Measurements from ENCODE around the gene PSMA3. TPM values are rescaled to one million over a fixed set of nuclear protein-coding genes. Genes with fewer than 3 reads are reported as not detected.
A peak's percentile ranks its signal among the peaks of the same experiment; 100 is the strongest.
"Not testable (repeated sequence)": the region's sequence is repeated elsewhere in the genome, so short reads cannot be mapped to it uniquely, and the experiment has no call there.

The PSMA3 gene
- polyA plus RNA-seq, 6 donors from 2014 or later, result 134 to 182 (median 141) TPM

GRCh38 chr14:58239244-58240195 lies 5.1 kb upstream of the PSMA3 start:
- DNase-seq, result peak; percentile 82
- no peak overlapping the region for H3K4me3 Mint-ChIP-seq
- no peaks in the 10 kb centered on the region for H3K36me3 Mint-ChIP-seq
- H3K27me3 Mint-ChIP-seq, result peaks cover 0 to 4% (median 0%) of the 10 kb centered on the region in 3 donors
- peak; percentile 25 to 27 for ATAC-seq (ENCODE audit: low read depth in 2 of 2)
- peaks cover 16 to 27% (median 19%) of the 10 kb centered on the region in 3 donors for H3K4me1 Mint-ChIP-seq
- peaks cover 0 to 4% (median 0%) of the 10 kb centered on the region in 7 donors for H3K9me3 Mint-ChIP-seq
- peak overlapping the region in 1 of 6 donors; percentile 87 for H3K27ac Mint-ChIP-seq

- DNase-seq (no peak), ATAC-seq (ENCODE audit: low read depth in 2 of 2) (peak; percentile 45 to 46)
- H3K4me1 Mint-ChIP-seq, result peaks cover 32 to 53% (median 36%) of the 10 kb centered on the region in 3 donors
- peaks cover 0 to 4% (median 0%) of the 10 kb centered on the region in 3 donors for H3K27me3 Mint-ChIP-seq
- peak overlapping the region in 7 of 8 donors; percentile 97 to 100 (median 99) for H3K4me3 Mint-ChIP-seq
- peak overlapping the region; percentile 92 to 99 (median 96) for H3K27ac Mint-ChIP-seq
- peaks cover 0 to 4% (median 0%) of the 10 kb centered on the region in 7 donors for H3K9me3 Mint-ChIP-seq
- H3K36me3 Mint-ChIP-seq, result no peaks in the 10 kb centered on the region
These were observed 670 bp upstream of the PSMA3 start for GRCh38 chr14:58243790-58244555.

GRCh38 chr14:58245562-58245961 lies 919 bp downstream of the PSMA3 start:
- H3K9me3 Mint-ChIP-seq, result no peaks in the 10 kb centered on the region
- DNase-seq, result no peak
- H3K4me3 Mint-ChIP-seq, result peak overlapping the region in 7 of 8 donors; percentile 97 to 100 (median 99)
- ATAC-seq (ENCODE audit: low read depth in 2 of 2), result no peak
- H3K27ac Mint-ChIP-seq, result peak overlapping the region; percentile 21 to 99 (median 96)
- H3K4me1 Mint-ChIP-seq, result peaks cover 32 to 48% (median 41%) of the 10 kb centered on the region in 3 donors
- no peaks in the 10 kb centered on the region for H3K27me3 Mint-ChIP-seq
- peaks cover 0 to 5% of the 10 kb centered on the region in 2 donors for H3K36me3 Mint-ChIP-seq

GRCh38 chr14:58249611-58250010 lies 5.0 kb downstream of the PSMA3 start:
- Mint-ChIP-seq H3K27me3 (no peaks in the 10 kb centered on the region), H3K36me3 (peaks cover 0 to 14% of the 10 kb centered on the region in 2 donors), H3K27ac (no peak overlapping the region), H3K4me1 (peaks cover 24 to 33% (median 26%) of the 10 kb centered on the region in 3 donors), H3K9me3 (no peaks in the 10 kb centered on the region), H3K4me3 (no peak overlapping the region)
- DNase-seq, result no peak
- ATAC-seq (ENCODE audit: low read depth in 2 of 2), result no peak

GRCh38 chr14:58258156-58258555 lies 13.5 kb downstream of the PSMA3 start:
- Mint-ChIP-seq H3K9me3 (no peaks in the 10 kb centered on the region), H3K27me3 (no peaks in the 10 kb centered on the region), H3K4me3 (no peak overlapping the region), H3K4me1 (peaks cover 6 to 8% (median 7%) of the 10 kb centered on the region in 3 donors), H3K36me3 (peaks cover 0 to 11% of the 10 kb centered on the region in 2 donors), H3K27ac (peak overlapping the region in 1 of 6 donors; percentile 5)
- no peak for ATAC-seq (ENCODE audit: low read depth in 2 of 2)
- DNase-seq, result no peak

GRCh38 chr14:58262005-58262404 lies 17.4 kb downstream of the PSMA3 start:
- H3K27ac Mint-ChIP-seq; H3K4me1 Mint-ChIP-seq; DNase-seq; H3K4me3 Mint-ChIP-seq; ATAC-seq (ENCODE audit: low read depth in 2 of 2); H3K9me3 Mint-ChIP-seq; H3K27me3 Mint-ChIP-seq: not testable (repeated sequence)
- peaks cover 11 to 15% of the 10 kb centered on the region in 2 donors for H3K36me3 Mint-ChIP-seq

GRCh38 chr14:58265401-58265800 lies 20.8 kb downstream of the PSMA3 start:
- DNase-seq, result no peak
- H3K27me3 Mint-ChIP-seq, result no peaks in the 10 kb centered on the region
- peaks cover 0 to 3% (median 2%) of the 10 kb centered on the region in 3 donors for H3K4me1 Mint-ChIP-seq
- ATAC-seq (ENCODE audit: low read depth in 2 of 2), result no peak
- H3K4me3 Mint-ChIP-seq, result no peak overlapping the region
- H3K36me3 Mint-ChIP-seq, result peaks cover 0 to 15% of the 10 kb centered on the region in 2 donors
- H3K27ac Mint-ChIP-seq, result peak overlapping the region in 2 of 6 donors; percentile 44 to 66
- H3K9me3 Mint-ChIP-seq, result no peaks in the 10 kb centered on the region

GRCh38 chr14:58270628-58271027 lies 26.0 kb downstream of the PSMA3 start:
- Mint-ChIP-seq H3K27me3 (no peaks in the 10 kb centered on the region), H3K4me1 (peaks cover 14 to 16% (median 14%) of the 10 kb centered on the region in 3 donors), H3K9me3 (no peaks in the 10 kb centered on the region), H3K27ac (peak overlapping the region in 1 of 6 donors; percentile 24), H3K36me3 (peaks cover 12 to 13% of the 10 kb centered on the region in 2 donors), H3K4me3 (no peak overlapping the region)
- ATAC-seq (ENCODE audit: low read depth in 2 of 2) (no peak), DNase-seq (no peak)

GRCh38 chr14:58272588-58273372 lies 28.1 kb downstream of the PSMA3 start:
- H3K36me3 Mint-ChIP-seq, result peaks cover 0 to 13% of the 10 kb centered on the region in 2 donors
- H3K9me3 Mint-ChIP-seq, result no peaks in the 10 kb centered on the region
- peaks cover 15 to 27% (median 19%) of the 10 kb centered on the region in 3 donors for H3K4me1 Mint-ChIP-seq
- peak overlapping the region in 2 of 6 donors; percentile 12 to 57 for H3K27ac Mint-ChIP-seq
- H3K4me3 Mint-ChIP-seq, result no peak overlapping the region
- DNase-seq (no peak), ATAC-seq (ENCODE audit: low read depth in 2 of 2) (no peak)
- no peaks in the 10 kb centered on the region for H3K27me3 Mint-ChIP-seq

- ATAC-seq (ENCODE audit: low read depth in 2 of 2), result no peak
These were observed 30.2 kb downstream of the PSMA3 start for GRCh38 chr14:58274881-58275280.

GRCh38 chr14:58275527-58276190 lies 31.0 kb downstream of the PSMA3 start:
- Mint-ChIP-seq H3K4me3 (no peak overlapping the region), H3K9me3 (no peaks in the 10 kb centered on the region), H3K27me3 (no peaks in the 10 kb centered on the region), H3K4me1 (peaks cover 26 to 36% (median 28%) of the 10 kb centered on the region in 3 donors), H3K27ac (peak overlapping the region; percentile 38 to 92 (median 64)), H3K36me3 (peaks cover 0 to 11% of the 10 kb centered on the region in 2 donors)
- DNase-seq, result no peak
- ATAC-seq (ENCODE audit: low read depth in 2 of 2), result no peak

More at GRCh38 chr14:58274881-58275280, 30.2 kb downstream of the PSMA3 start:
- Mint-ChIP-seq H3K4me1 (peaks cover 20 to 29% (median 22%) of the 10 kb centered on the region in 3 donors), H3K4me3 (no peak overlapping the region), H3K9me3 (no peaks in the 10 kb centered on the region), H3K36me3 (peaks cover 0 to 13% of the 10 kb centered on the region in 2 donors), H3K27ac (peak overlapping the region; percentile 3 to 92 (median 58)), H3K27me3 (no peaks in the 10 kb centered on the region)
- DNase-seq, result no peak

GRCh38 chr14:58276208-58276607 lies 31.6 kb downstream of the PSMA3 start:
- Mint-ChIP-seq H3K27ac (peak overlapping the region in 3 of 6 donors; percentile 38 to 92 (median 87)), H3K27me3 (no peaks in the 10 kb centered on the region), H3K4me1 (peaks cover 30 to 42% (median 33%) of the 10 kb centered on the region in 3 donors), H3K36me3 (peaks cover 0 to 8% of the 10 kb centered on the region in 2 donors), H3K9me3 (no peaks in the 10 kb centered on the region), H3K4me3 (no peak overlapping the region)
- DNase-seq (no peak), ATAC-seq (ENCODE audit: low read depth in 2 of 2) (no peak)
